HCT116 (cell line): ENCODE measurements around the gene ARHGAP19. TPM values are rescaled to one million over a fixed set of nuclear protein-coding genes. Genes with fewer than 3 reads are reported as not detected.

Source experiments
- ATAC-seq: fragments of 200-7000 bp; cut with Tn5 transposase; 2 replicates; pipeline ENCODE4 v1.9.1; 2020; ENCODE audit warnings: mild to moderate bottlenecking, moderate library complexity
- BruUV-seq: library from RNA; stranded (reverse); fragments of 400-500 nt; replicated peaks from 2 replicates; lab custom pipeline; 2021; lab: Mats Ljungman, UMichigan
- CTCF ChIA-PET: fragments of 300-600 bp; sonication (Branson Sonifier 250); formaldehyde crosslinking; loops from one replicate; lab custom pipeline; 2021; ENCODE audit warnings: antibody characterized with exemption; lab: Charles Lee
- POLR2A ChIA-PET: fragments of 300-600, 350-600 bp; sonication (Branson Sonifier 250); formaldehyde crosslinking; loops from one replicate; lab custom pipeline; 2021; ENCODE audit warnings: antibody characterized with exemption; lab: Charles Lee
- RAD21 ChIA-PET, 2 experiments: fragments of 300-600 bp; sonication (Branson Sonifier 250); formaldehyde crosslinking; loops; one replicate each; lab custom pipeline; 2023; ENCODE audit warnings: low total read pairs in 2 of 2; ENCODE audit not compliant: uncharacterized antibody in 2 of 2, unreplicated experiment in 2 of 2, low non-redundant PET in 1 of 2; lab: Charles Lee
- DNase-seq: peaks from one replicate; pipeline ENCODE4 v3.0.0-alpha.2; 2010; ENCODE audit warnings: low read depth, low spot score
- H2AFZ ChIP-seq: fragments of 200-600 bp; shearing (Covaris generic), sonication (generic); 2 replicates; pipeline ENCODE4 v1.6.1; 2017; ENCODE audit warnings: low read depth, mixed run types, mixed read lengths, antibody characterized with exemption, low read length; ENCODE audit not compliant: poor library complexity, severe bottlenecking
- H3K27ac ChIP-seq: 2 replicates; pipeline ENCODE4 v1.5.1; 2012; ENCODE audit warnings: low read depth, low read length
- H3K27me3 ChIP-seq: fragments of 200-600 bp; sonication (generic); 2 replicates; pipeline ENCODE4 v1.6.1; 2016; ENCODE audit warnings: mixed run types, low read length, mixed read lengths; ENCODE audit not compliant: insufficient read depth
- H3K36me3 ChIP-seq, 2 experiments: fragments of 200-500 bp in 1 of 2; fragments of 200-600 bp in 1 of 2; sonication (Bioruptor generic) in 1 of 2; sonication (generic) in 1 of 2; 2 replicates each; pipeline versions ENCODE4 v1.5.1 to v1.6.1; 2014 to 2016; ENCODE audit warnings: low read length in 2 of 2, inconsistent platforms in 1 of 2, mixed read lengths in 1 of 2, mixed run types in 1 of 2; ENCODE audit not compliant: insufficient read depth in 2 of 2, control insufficient read depth in 1 of 2
- H3K4me1 ChIP-seq, 2 experiments: fragments of 200-600 bp in 1 of 2; sonication (generic) in 1 of 2; 2 replicates each; pipeline versions ENCODE4 v1.5.1 to v1.6.1; 2012 to 2017; ENCODE audit warnings: low read length in 2 of 2, inconsistent platforms in 1 of 2, mild to moderate bottlenecking in 1 of 2, mixed read lengths in 1 of 2, mixed run types in 1 of 2, moderate library complexity in 1 of 2; ENCODE audit not compliant: insufficient read depth in 2 of 2, control insufficient read depth in 1 of 2
- H3K4me2 ChIP-seq: fragments of 200-600 bp; sonication (generic); 2 replicates; pipeline ENCODE4 v1.6.1; 2017; ENCODE audit warnings: mixed run types, low read length, mixed read lengths
- H3K4me3 ChIP-seq, 2 experiments: fragments of 200-600 bp in 1 of 2; sonication (generic) in 1 of 2; replicated peaks in 1 of 2; 2 replicates each; pipeline ENCODE4 v1.5.1; 2011 to 2016; ENCODE audit warnings: low read length in 2 of 2, control low read depth in 1 of 2, low read depth in 1 of 2, mild to moderate bottlenecking in 1 of 2, mixed read lengths in 1 of 2, mixed run types in 1 of 2
- H3K79me2 ChIP-seq: fragments of 200-600 bp; sonication (generic); 2 replicates; pipeline ENCODE4 v1.6.1; 2017; ENCODE audit warnings: mild to moderate bottlenecking, mixed run types, low read length, moderate library complexity, mixed read lengths; ENCODE audit not compliant: insufficient read depth
- H3K9ac ChIP-seq: fragments of 200-600 bp; sonication (generic); 2 replicates; pipeline ENCODE4 v1.6.1; 2016; ENCODE audit warnings: low read length, mixed read lengths
- H3K9me2 ChIP-seq: fragments of 200-600 bp; sonication (generic), shearing (Covaris generic); 2 replicates; pipeline ENCODE4 v1.6.1; 2017; ENCODE audit warnings: mixed run types, mild to moderate bottlenecking, moderate library complexity; ENCODE audit not compliant: insufficient read depth
- H3K9me3 ChIP-seq, 2 experiments: fragments of 200-500 bp in 1 of 2; fragments of 200-600 bp in 1 of 2; sonication (Bioruptor generic) in 1 of 2; sonication (generic) in 1 of 2; 2 replicates each; pipeline ENCODE4 v1.6.1; 2014 to 2017; ENCODE audit warnings: low read length in 2 of 2, mixed read lengths in 2 of 2, inconsistent platforms in 1 of 2, low read depth in 1 of 2, mild to moderate bottlenecking in 1 of 2, mixed run types in 1 of 2, moderate library complexity in 1 of 2; ENCODE audit not compliant: control insufficient read depth in 1 of 2, insufficient read depth in 1 of 2
- H4K20me1 ChIP-seq: fragments of 200-600 bp; sonication (generic), shearing (Covaris generic); 2 replicates; pipeline ENCODE4 v1.6.1; 2017; ENCODE audit warnings: mixed run types, mild to moderate bottlenecking, moderate library complexity; ENCODE audit not compliant: insufficient read depth
- CBX3 ChIP-seq: IDR thresholded peaks from 2 replicates; pipeline ENCODE4 v1.6.1; 2012; ENCODE audit warnings: low read depth
- CEBPB ChIP-seq: IDR thresholded peaks from 2 replicates; pipeline ENCODE4 v1.6.1; 2012; ENCODE audit warnings: low read depth
- EGR1 ChIP-seq: IDR thresholded peaks from 2 replicates; pipeline ENCODE4 v1.6.1; 2012; ENCODE audit warnings: low read depth
- EZH2 ChIP-seq: fragments of 200-600 bp; sonication (generic); IDR thresholded peaks from 2 replicates; pipeline ENCODE4 v1.6.1; 2017; ENCODE audit warnings: antibody characterized with exemption, mixed run types
- FOSL1 ChIP-seq: IDR thresholded peaks from 2 replicates; pipeline ENCODE4 v1.6.1; 2012; ENCODE audit warnings: low read depth
- JUND ChIP-seq: IDR thresholded peaks from 2 replicates; pipeline ENCODE4 v1.6.1; 2012
- MAX ChIP-seq: IDR thresholded peaks from 2 replicates; pipeline ENCODE4 v1.6.1; 2012
- POLR2A ChIP-seq: IDR thresholded peaks from 2 replicates; pipeline ENCODE4 v1.7.0; 2011; ENCODE audit warnings: borderline replicate concordance; ENCODE audit not compliant: insufficient read depth, insufficient read length; ENCODE audit errors: extremely low read depth
- POLR2AphosphoS5 ChIP-seq: IDR thresholded peaks from 2 replicates; pipeline ENCODE4 v1.6.1; 2011; ENCODE audit warnings: mild to moderate bottlenecking, low read depth, low read length, moderate library complexity
- SIN3A ChIP-seq: IDR thresholded peaks from 2 replicates; pipeline ENCODE4 v1.6.1; 2012; ENCODE audit warnings: low read depth
- YY1 ChIP-seq: IDR thresholded peaks from 2 replicates; pipeline ENCODE4 v1.6.1; 2011; ENCODE audit warnings: low read length, low read depth, moderate library complexity, mild to moderate bottlenecking; ENCODE audit not compliant: insufficient replicate concordance; ENCODE audit errors: extremely low read depth
- ZBTB33 ChIP-seq: IDR thresholded peaks from 2 replicates; pipeline ENCODE4 v1.6.1; 2011; ENCODE audit warnings: mild to moderate bottlenecking, low read length, moderate library complexity; ENCODE audit not compliant: insufficient replicate concordance; ENCODE audit errors: extremely low read depth
- ZNF274 ChIP-seq: fragments of 200-500 bp; sonication (Bioruptor generic); IDR thresholded peaks from 2 replicates; pipeline ENCODE4 v1.6.1; 2014; ENCODE audit warnings: mild to moderate bottlenecking, low read depth, low read length, inconsistent platforms
- intact Hi-C: fragments of 100-400 bp; cut with micrococcal nuclease; formaldehyde crosslinking; loops from 2 replicates; pipeline ENCODE4 v1.10.0; 2022
- total RNA-seq: library from RNA; stranded (reverse); gene quantifications from one replicate; pipeline ENCODE4 v1.2.1, GENCODE V29; 2021; ENCODE audit not compliant: unreplicated experiment

ARHGAP19 gene
- total RNA-seq, 1 experiment from 2014 or later = 36.8 TPM

GRCh38 chr10:97307441-97307840 lies 15.0 kb upstream of the ARHGAP19 start:
- ChIA-PET POLR2A (no interaction called here), RAD21 (no interaction called here)
- BruUV-seq = no TSS peak
- DNase-seq = no peak
- no peaks in the 10 kb centered on the region for H3K27me3 ChIP-seq
- no peak overlapping the region for H2AFZ ChIP-seq
- H3K4me2 ChIP-seq = no peak overlapping the region
- H3K79me2 ChIP-seq = no peaks in the 10 kb centered on the region
- no peaks in the 10 kb centered on the region for H3K36me3 ChIP-seq
- TF ChIP-seq ZNF274 (no peak), POLR2A (no peak), YY1 (no peak), FOSL1 (no peak), EZH2 (no peak), EGR1 (no peak), ZBTB33 (no peak), MAX (no peak), POLR2AphosphoS5 (no peak), SIN3A (no peak), CEBPB (no peak), CBX3 (no peak), JUND (no peak)
- TF ChIP-seq, all 23 proteins: peak for 0
- Histone ChIP-seq H4K20me1 (no peaks in the 10 kb centered on the region), H3K9ac (no peak overlapping the region), H3K4me1 (no peaks in the 10 kb centered on the region), H3K4me3 (no peak overlapping the region), H3K9me3 (no peaks in the 10 kb centered on the region), H3K9me2 (0 out of 2 replicates have a peak, but pooled peaks cover 4% of the 10 kb centered on the region), H3K27ac (no peak overlapping the region)
- CTCF ChIA-PET = no interaction called here
- ATAC-seq = no peak
- intact Hi-C loops = no loop called here
